K562 (cell line): ENCODE results near the gene ASIC3. TPM values are rescaled to one million over a fixed set of nuclear protein-coding genes. Genes with fewer than 3 reads are reported as not detected.

Source experiments
- CHD1 ChIP-seq: fragments of 200-600 bp; sonication (generic); IDR thresholded peaks from one replicate; pipeline ENCODE4 v1.6.1; 2012; ENCODE audit warnings: mild to moderate bottlenecking, moderate library complexity, low read length, inconsistent platforms
- EWSR1 ChIP-seq: fragments of 450-650 bp; IDR thresholded peaks from 2 replicates; pipeline ENCODE4 v1.6.1; 2018; ENCODE audit warnings: borderline replicate concordance, mild to moderate bottlenecking, low read depth, moderate library complexity; ENCODE audit not compliant: partially characterized antibody
- FOXJ3 ChIP-seq: sonication (generic); formaldehyde crosslinking; IDR thresholded peaks from 2 replicates; pipeline ENCODE4 v1.4.0; 2020; ENCODE audit warnings: mild to moderate bottlenecking, missing genetic modification reagents
- ILF3 ChIP-seq: fragments of 450-650 bp; IDR thresholded peaks from 2 replicates; pipeline ENCODE4 v1.6.1; 2018; ENCODE audit warnings: antibody characterized with exemption, mild to moderate bottlenecking, moderate library complexity, borderline replicate concordance
- MAFF ChIP-seq: IDR thresholded peaks from 2 replicates; pipeline ENCODE4 v1.6.1; 2012; ENCODE audit warnings: low read length, improper control_type of control experiment
- MTF1 ChIP-seq: fragments of 250-450 bp; sonication (Bioruptor Pico); IDR thresholded peaks from 2 replicates; pipeline ENCODE4 v1.9.0; 2021; ENCODE audit warnings: moderate library complexity, mild to moderate bottlenecking, inconsistent platforms, borderline replicate concordance
- NFYB ChIP-seq: IDR thresholded peaks from 2 replicates; pipeline ENCODE4 v1.6.1; 2011; ENCODE audit warnings: mild to moderate bottlenecking, moderate library complexity; ENCODE audit not compliant: insufficient read length; ENCODE audit errors: extremely low read depth
- NUFIP1 ChIP-seq: fragments of 450-650 bp; IDR thresholded peaks from 2 replicates; pipeline ENCODE4 v1.6.1; 2018; ENCODE audit not compliant: partially characterized antibody
- RAD21 ChIP-seq, 2 experiments: fragments of 250-450 bp in 1 of 2; fragments of 450-650 bp in 1 of 2; sonication (Bioruptor Pico) in 1 of 2; formaldehyde crosslinking in 1 of 2; IDR thresholded peaks in 1 of 2; conservative IDR thresholded peaks in 1 of 2; 2 replicates each; pipeline versions ENCODE4 v1.4.0 to v1.8.0; 2020 to 2022; ENCODE audit warnings: mild to moderate bottlenecking in 2 of 2, moderate library complexity in 1 of 2
- RBBP5 ChIP-seq: fragments of 200-600 bp; sonication (generic); IDR thresholded peaks from 2 replicates; pipeline ENCODE4 v1.6.1; 2012; ENCODE audit warnings: borderline replicate concordance, mild to moderate bottlenecking, low read length, control low read depth, inconsistent platforms; ENCODE audit not compliant: insufficient read depth, poor library complexity, severe bottlenecking
- RHOXF2B ChIP-seq: fragments of 250-450 bp; sonication (Bioruptor Pico); conservative IDR thresholded peaks from 2 replicates; pipeline ENCODE4 v1.5.1; 2021
- TAF1 ChIP-seq: IDR thresholded peaks from 2 replicates; pipeline ENCODE4 v1.6.1; 2011; ENCODE audit warnings: mild to moderate bottlenecking, low read length, moderate library complexity; ENCODE audit not compliant: insufficient read depth, control insufficient read depth, severe bottlenecking; ENCODE audit errors: extremely low read depth
- ZFPM2 ChIP-seq: fragments of 250-450 bp; sonication (Bioruptor Pico); IDR thresholded peaks from 2 replicates; pipeline ENCODE4 v1.5.1; 2022; ENCODE audit warnings: mild to moderate bottlenecking
- ZNF316 ChIP-seq: fragments of 450-650 bp; IDR thresholded peaks from 2 replicates; pipeline ENCODE4 v1.6.1; 2016
- ZNF347 ChIP-seq: fragments of 450-650 bp; formaldehyde crosslinking; IDR thresholded peaks from 2 replicates; pipeline ENCODE4 v1.4.0; 2020; ENCODE audit warnings: low read depth, mild to moderate bottlenecking, moderate library complexity
- ZNF41 ChIP-seq: fragments of 250-450 bp; sonication (Bioruptor Pico); conservative IDR thresholded peaks from 2 replicates; pipeline ENCODE4 v1.4.0; 2020; ENCODE audit warnings: mild to moderate bottlenecking
- ZSCAN32 ChIP-seq: fragments of 450-650 bp; formaldehyde crosslinking; IDR thresholded peaks from 2 replicates; pipeline ENCODE4 v1.4.0; 2020; ENCODE audit warnings: mild to moderate bottlenecking, moderate library complexity
- polyA plus RNA-seq, 8 experiments: library from polyadenylated mRNA; depleted of rRNA in 4 of 8; stranded (reverse) in 5 of 8; unstranded in 3 of 8; fragments of >200 nt; fragmentation: Nextera tagmentation in 2 of 8; fragmentation: Illumina TruSeq in 1 of 8; extraction: Ambion mirVana in 2 of 8; extraction: Trizol in 1 of 8; gene quantifications; 2 replicates each; pipeline versions ENCODE4 v1.2.1 to v1.2.3, GENCODE V29; 2011 to 2014; ENCODE audit warnings: inconsistent platforms in 1 of 8, missing spikeins in 1 of 8
- total RNA-seq, 7 experiments: library from RNA; depleted of rRNA in 6 of 7; stranded (reverse); fragments of >200 nt in 6 of 7; fragmentation: Illumina TruSeq in 2 of 7; extraction: Trizol in 2 of 7; gene quantifications; 2 replicates each; pipeline versions ENCODE4 v1.2.1 to v1.2.3, GENCODE V29; 2011 to 2021; ENCODE audit warnings: low replicate concordance in 1 of 7
- TF ChIP-seq, protein P1 (sequence below): sonication (generic); formaldehyde crosslinking; IDR thresholded peaks from 2 replicates; pipeline ENCODE4 v1.8.0; 2022; ENCODE audit warnings: mild to moderate bottlenecking, low read depth, missing genetic modification reagents
- TF ChIP-seq, protein P2 (sequence below): IDR thresholded peaks from 3 replicates; pipeline ENCODE4 v1.6.1; 2011; ENCODE audit warnings: borderline replicate concordance, mild to moderate bottlenecking, moderate library complexity; ENCODE audit not compliant: insufficient read length; ENCODE audit errors: extremely low read depth
- TF ChIP-seq, protein P3 (sequence below): fragments of 150-350 bp; conservative IDR thresholded peaks from 2 replicates; pipeline ENCODE4 v1.6.1; 2014; ENCODE audit warnings: low read length

ASIC3 gene
- total and polyA plus RNA-seq, 9 of the 15 experiments (the other 6 are each of a cell fraction or from before 2014, with no cell fraction given): 0.11 to 5.0 (median 0.87) TPM

DNA sequence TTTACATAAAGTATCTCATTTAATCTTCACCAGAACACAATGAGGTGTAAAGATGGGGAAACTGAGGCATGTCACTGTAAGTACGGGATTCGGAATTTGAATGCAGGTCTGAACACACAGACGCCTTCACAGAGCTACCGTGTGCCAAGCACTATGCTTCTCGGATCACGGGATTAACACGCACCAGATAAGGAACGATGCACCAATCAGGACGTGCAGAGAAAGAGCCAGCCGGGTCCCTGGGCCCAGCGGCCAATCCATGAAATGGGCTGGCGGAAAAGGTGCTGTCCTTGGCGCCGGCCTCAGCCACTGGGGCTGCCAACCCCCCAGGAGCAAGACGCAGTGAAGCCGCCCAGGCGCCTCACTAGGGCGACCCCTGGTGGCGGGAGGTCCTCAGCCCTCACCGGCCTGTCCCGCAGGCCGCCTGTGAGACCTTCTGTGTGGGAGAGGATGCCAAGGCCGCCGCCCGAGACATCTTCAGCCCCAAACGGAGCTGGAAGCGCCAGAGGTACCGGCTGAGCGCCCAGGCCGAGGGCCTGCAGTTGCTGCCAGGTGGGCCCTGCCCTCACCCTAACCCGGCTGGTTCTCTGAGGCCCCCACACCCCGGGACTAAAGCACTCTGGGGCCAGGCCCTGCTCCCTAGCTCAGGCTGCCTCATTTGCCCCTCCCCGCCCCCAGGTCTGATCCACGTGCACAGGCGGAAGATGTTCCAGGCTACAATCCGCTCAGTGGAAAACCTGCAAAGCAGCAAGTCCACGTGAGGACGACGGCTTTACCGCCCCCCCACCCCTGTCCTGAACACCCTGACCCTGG is 39.6 kb upstream of the ASIC3 start (continued):
- TF ChIP-seq NFYB (peak; percentile 75), ILF3 (no peak), ZNF316 (peak; percentile 35), RAD21 (CRISPR knock-in tag; conservative IDR thresholded peaks at IDR 0.05 in 1 of 2, IDR thresholded peaks at IDR 0.05 in 1 of 2) (peak; percentile 64 to 73), EWSR1 (no peak), CHD1 (peak; percentile 83), RBBP5 (peak; percentile 69), NUFIP1 (no peak), ZNF41 (CRISPR knock-in tag) (no peak), ZNF347 (CRISPR knock-in tag) (no peak), ZSCAN32 (CRISPR knock-in tag) (no peak), MAFF (no peak), MTF1 (CRISPR knock-in tag) (no peak), FOXJ3 (CRISPR knock-in tag) (no peak), TAF1 (peak; percentile 75), ZFPM2 (CRISPR knock-in tag) (no peak), RHOXF2B (no peak)
- TF ChIP-seq, protein P1, sequence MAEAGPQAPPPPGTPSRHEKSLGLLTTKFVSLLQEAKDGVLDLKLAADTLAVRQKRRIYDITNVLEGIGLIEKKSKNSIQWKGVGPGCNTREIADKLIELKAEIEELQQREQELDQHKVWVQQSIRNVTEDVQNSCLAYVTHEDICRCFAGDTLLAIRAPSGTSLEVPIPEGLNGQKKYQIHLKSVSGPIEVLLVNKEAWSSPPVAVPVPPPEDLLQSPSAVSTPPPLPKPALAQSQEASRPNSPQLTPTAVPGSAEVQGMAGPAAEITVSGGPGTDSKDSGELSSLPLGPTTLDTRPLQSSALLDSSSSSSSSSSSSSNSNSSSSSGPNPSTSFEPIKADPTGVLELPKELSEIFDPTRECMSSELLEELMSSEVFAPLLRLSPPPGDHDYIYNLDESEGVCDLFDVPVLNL (CRISPR knock-in tag): no peak; the same call in none of the 2 replicates
- TF ChIP-seq, protein P2, sequence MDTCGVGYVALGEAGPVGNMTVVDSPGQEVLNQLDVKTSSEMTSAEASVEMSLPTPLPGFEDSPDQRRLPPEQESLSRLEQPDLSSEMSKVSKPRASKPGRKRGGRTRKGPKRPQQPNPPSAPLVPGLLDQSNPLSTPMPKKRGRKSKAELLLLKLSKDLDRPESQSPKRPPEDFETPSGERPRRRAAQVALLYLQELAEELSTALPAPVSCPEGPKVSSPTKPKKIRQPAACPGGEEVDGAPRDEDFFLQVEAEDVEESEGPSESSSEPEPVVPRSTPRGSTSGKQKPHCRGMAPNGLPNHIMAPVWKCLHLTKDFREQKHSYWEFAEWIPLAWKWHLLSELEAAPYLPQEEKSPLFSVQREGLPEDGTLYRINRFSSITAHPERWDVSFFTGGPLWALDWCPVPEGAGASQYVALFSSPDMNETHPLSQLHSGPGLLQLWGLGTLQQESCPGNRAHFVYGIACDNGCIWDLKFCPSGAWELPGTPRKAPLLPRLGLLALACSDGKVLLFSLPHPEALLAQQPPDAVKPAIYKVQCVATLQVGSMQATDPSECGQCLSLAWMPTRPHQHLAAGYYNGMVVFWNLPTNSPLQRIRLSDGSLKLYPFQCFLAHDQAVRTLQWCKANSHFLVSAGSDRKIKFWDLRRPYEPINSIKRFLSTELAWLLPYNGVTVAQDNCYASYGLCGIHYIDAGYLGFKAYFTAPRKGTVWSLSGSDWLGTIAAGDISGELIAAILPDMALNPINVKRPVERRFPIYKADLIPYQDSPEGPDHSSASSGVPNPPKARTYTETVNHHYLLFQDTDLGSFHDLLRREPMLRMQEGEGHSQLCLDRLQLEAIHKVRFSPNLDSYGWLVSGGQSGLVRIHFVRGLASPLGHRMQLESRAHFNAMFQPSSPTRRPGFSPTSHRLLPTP: no peak
- TF ChIP-seq, protein P3, sequence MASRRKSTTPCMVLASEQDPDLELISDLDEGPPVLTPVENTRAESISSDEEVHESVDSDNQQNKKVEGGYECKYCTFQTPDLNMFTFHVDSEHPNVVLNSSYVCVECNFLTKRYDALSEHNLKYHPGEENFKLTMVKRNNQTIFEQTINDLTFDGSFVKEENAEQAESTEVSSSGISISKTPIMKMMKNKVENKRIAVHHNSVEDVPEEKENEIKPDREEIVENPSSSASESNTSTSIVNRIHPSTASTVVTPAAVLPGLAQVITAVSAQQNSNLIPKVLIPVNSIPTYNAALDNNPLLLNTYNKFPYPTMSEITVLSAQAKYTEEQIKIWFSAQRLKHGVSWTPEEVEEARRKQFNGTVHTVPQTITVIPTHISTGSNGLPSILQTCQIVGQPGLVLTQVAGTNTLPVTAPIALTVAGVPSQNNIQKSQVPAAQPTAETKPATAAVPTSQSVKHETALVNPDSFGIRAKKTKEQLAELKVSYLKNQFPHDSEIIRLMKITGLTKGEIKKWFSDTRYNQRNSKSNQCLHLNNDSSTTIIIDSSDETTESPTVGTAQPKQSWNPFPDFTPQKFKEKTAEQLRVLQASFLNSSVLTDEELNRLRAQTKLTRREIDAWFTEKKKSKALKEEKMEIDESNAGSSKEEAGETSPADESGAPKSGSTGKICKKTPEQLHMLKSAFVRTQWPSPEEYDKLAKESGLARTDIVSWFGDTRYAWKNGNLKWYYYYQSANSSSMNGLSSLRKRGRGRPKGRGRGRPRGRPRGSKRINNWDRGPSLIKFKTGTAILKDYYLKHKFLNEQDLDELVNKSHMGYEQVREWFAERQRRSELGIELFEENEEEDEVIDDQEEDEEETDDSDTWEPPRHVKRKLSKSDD: 0 out of 2 replicates have a peak, but pooled peaks have one; percentile 51
